GM18861 (cell line): ENCODE data around the gene ITGA3.

Source experiments
- ATAC-seq: cut with Tn5 transposase; IDR thresholded peaks from one replicate; pipeline ENCODE4 v1.9.1; 2021; ENCODE audit not compliant: unreplicated experiment

The ITGA3 gene

GRCh38 chr17:50123649-50124349, 67.9 kb downstream of the ITGA3 start:
- ATAC-seq, result no peak

GRCh38 chr17:50125420-50125997, 69.6 kb downstream of the ITGA3 start:
- no peak for ATAC-seq

GRCh38 chr17:50127697-50128361, 71.9 kb downstream of the ITGA3 start:
- no peak for ATAC-seq

GRCh38 chr17:50128441-50129352, 72.8 kb downstream of the ITGA3 start:
- no peak for ATAC-seq

GRCh38 chr17:50129353-50129727, 73.4 kb downstream of the ITGA3 start:
- no peak for ATAC-seq

- no peak for ATAC-seq
Observed at GRCh38 chr17:50129728-50130558, 74.0 kb downstream of the ITGA3 start, which contains the start of gene SAMD14. Gene SAMD14, minus strand, starts transcription at chr17:50130160. Its CDS starts 5,201 bp downstream, at chr17:50124959.

GRCh38 chr17:50130559-50131305, 74.8 kb downstream of the ITGA3 start:
- ATAC-seq, result no peak

- ATAC-seq, result no peak
Observed at GRCh38 chr17:50132104-50132794, 76.3 kb downstream of the ITGA3 start.

- no peak for ATAC-seq
Observed at GRCh38 chr17:50133028-50133768, 77.3 kb downstream of the ITGA3 start.

- no peak for ATAC-seq
Observed at GRCh38 chr17:50133769-50134099, 77.8 kb downstream of the ITGA3 start.

GRCh38 chr17:50134206-50135110, 78.5 kb downstream of the ITGA3 start:
- no peak for ATAC-seq

GRCh38 chr17:50135316-50136095, 79.6 kb downstream of the ITGA3 start:
- ATAC-seq, result no peak

GRCh38 chr17:50136096-50136687, 80.3 kb downstream of the ITGA3 start:
- no peak for ATAC-seq

GRCh38 chr17:50137042-50137441, 81.1 kb downstream of the ITGA3 start:
- no peak for ATAC-seq

GRCh38 chr17:50139185-50139783, 83.4 kb downstream of the ITGA3 start:
- ATAC-seq, result no peak
